ENCODE data around the gene SLC4A7. TPM values are rescaled to one million over a fixed set of nuclear protein-coding genes. Genes with fewer than 3 reads are reported as not detected.
"Not testable (repeated sequence)": the region's sequence is repeated elsewhere in the genome, so short reads cannot be mapped to it uniquely, and the experiment has no call there.

The SLC4A7 gene
- total RNA-seq (2014; rRNA removed; shearing (Covaris generic)) = 73.4 and 81.6 TPM in 2 replicates
- 22.9 and 25.5 TPM in 2 replicates for polyA plus RNA-seq (2016; fragmentation: Nextera tagmentation; extraction: Ambion mirVana)

DNA sequence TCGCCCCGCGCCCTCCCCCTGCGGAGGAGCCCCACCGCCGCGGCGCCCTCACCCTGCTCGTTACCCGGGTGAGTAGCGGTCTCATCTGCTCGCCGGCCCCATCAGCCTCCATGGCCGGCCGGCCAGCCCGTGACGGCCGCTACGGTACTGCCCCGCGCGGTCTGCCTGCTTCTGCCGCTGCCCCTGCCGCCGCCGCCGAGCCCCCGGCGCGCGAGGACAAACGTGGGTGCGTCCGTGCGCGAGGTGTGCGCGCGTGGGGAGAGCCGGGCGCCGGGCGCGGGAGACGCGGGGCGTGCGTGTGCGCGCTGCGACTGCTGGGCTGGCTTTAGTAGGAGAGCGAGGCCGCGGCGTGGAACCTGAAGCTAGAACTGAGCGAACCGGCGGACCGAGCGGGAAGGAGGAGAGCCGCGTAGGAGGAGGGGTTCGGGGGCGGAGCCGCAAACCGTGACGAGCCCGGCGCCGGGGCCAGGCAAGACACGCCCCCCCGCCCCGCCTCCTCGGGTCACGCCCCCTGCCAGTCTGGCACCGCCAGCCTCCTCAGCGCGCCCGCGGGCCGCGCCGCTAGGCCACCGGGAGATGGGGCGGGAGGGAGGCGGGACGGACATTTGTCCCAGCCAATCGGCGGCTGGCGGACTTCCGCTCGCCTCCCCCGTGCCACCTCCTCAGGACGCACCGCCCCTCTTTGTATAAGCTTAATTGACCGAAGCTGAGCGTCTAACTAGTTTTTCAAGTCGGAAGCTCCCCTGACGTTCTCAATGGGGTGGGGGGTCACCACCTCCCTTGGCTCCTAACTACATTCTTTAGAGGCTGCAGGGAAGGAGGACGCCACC lies at the start of gene SLC4A7:
TSS of gene SLC4A7 (minus strand) at position 370 of the 830 bp plus-strand sequence. CDS start at position 112, 258 bp downstream.
- H3K9ac ChIP-seq = peak within 1 kb of the TSS; percentile 89
- H3K79me2 ChIP-seq (ENCODE audit: insufficient read depth) = peaks cover 44% of the 10 kb centered on the region
- H3K9me3 ChIP-seq (ENCODE audit: low read depth) = no peaks in the 10 kb centered on the region
- peak within 1 kb of the TSS; percentile 79 for H2AFZ ChIP-seq
- peak within 1 kb of the TSS; percentile 94 for H3K4me3 ChIP-seq
- H3K4me2 ChIP-seq (ENCODE audit: unreplicated experiment) = peak within 1 kb of the TSS; percentile 96
- in situ Hi-C loops (cut with MboI) = loop anchor here (25.0 kb wide), 1 partner anchor 178 kb away; no protein-coding TSS in a partner anchor
- H3F3A ChIP-seq (ENCODE audit: insufficient read depth) = peaks cover 34% of the 10 kb centered on the region
- WGBS, 2 experiments (ENCODE audit: low coverage in 1 of 2, low lambda C conversion rate in 2 of 2, missing lambda C conversion rate in 2 of 2) = 0 to 1% methylated on average over 24 to 83 of the region's 100 CpGs
- H3K4me1 ChIP-seq (ENCODE audit: insufficient read depth) = peaks cover 33% of the 10 kb centered on the region
- H3K36me3 ChIP-seq (ENCODE audit: low read depth) = 0 out of 2 replicates have a peak, but pooled peaks cover 6% of the 10 kb centered on the region
- peak within 1 kb of the TSS; percentile 73 for H3K27ac ChIP-seq
- no peaks in the 10 kb centered on the region for H3K9me2 ChIP-seq (ENCODE audit: insufficient read depth)
- no peaks in the 10 kb centered on the region; the same call in 1 of the 2 replicates for H4K20me1 ChIP-seq (ENCODE audit: insufficient read depth)
- TF ChIP-seq EZH2 (IDR thresholded peaks at IDR 0.05; ENCODE audit: insufficient read depth, poor library complexity, severe bottlenecking) (no peak), EZH2phosphoT487 (IDR thresholded peaks at IDR 0.05; ENCODE audit: insufficient read depth, low read depth) (no peak)
- H3K27me3 ChIP-seq (replicated peaks; ENCODE audit: insufficient read depth) = no peaks in the 10 kb centered on the region
- DNase-seq = peak; percentile 98

DNA sequence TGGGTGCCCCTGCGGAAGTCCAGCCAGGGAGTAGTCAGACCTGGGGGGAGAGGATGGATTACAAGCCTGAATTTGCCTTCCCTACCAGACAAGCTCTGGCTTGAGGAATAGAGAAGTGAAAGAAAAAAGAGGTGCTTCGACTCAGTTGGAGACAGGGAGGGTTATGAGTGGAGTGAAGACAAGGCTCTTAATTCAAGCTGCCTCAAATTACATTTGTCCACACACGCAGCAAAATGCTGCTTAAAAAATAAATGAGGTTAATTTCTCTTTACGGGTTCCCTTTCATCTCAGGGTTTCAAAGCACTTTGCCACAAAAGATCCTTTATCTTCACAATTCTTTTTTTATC lies 49.0 kb upstream of the SLC4A7 start:
- WGBS, 2 experiments (ENCODE audit: low coverage in 1 of 2, low lambda C conversion rate in 2 of 2, missing lambda C conversion rate in 2 of 2) = 30 to 32% methylated on average over 4 of the region's 4 CpGs
- Histone ChIP-seq H3K4me2 (ENCODE audit: unreplicated experiment) (peak overlapping the region; percentile 55), H3K9me3 (ENCODE audit: low read depth) (no peaks in the 10 kb centered on the region), H3K4me1 (ENCODE audit: insufficient read depth) (peaks cover 41% of the 10 kb centered on the region), H3K4me3 (peak overlapping the region; percentile 2; the same call in 1 of the 2 replicates), H3K9ac (peak overlapping the region; percentile 65), H3K27me3 (replicated peaks; ENCODE audit: insufficient read depth) (no peaks in the 10 kb centered on the region), H3K36me3 (ENCODE audit: low read depth) (no peaks in the 10 kb centered on the region), H2AFZ (peak overlapping the region; percentile 52), H3K27ac (peak overlapping the region; percentile 91), H4K20me1 (ENCODE audit: insufficient read depth) (no peaks in the 10 kb centered on the region), H3K9me2 (ENCODE audit: insufficient read depth) (no peaks in the 10 kb centered on the region), H3F3A (ENCODE audit: insufficient read depth) (peaks cover 39% of the 10 kb centered on the region), H3K79me2 (ENCODE audit: insufficient read depth) (no peaks in the 10 kb centered on the region)
- in situ Hi-C loops (cut with MboI) = no loop called here
- peak; percentile 40 for DNase-seq
- TF ChIP-seq EZH2phosphoT487 (IDR thresholded peaks at IDR 0.05; ENCODE audit: insufficient read depth, low read depth) = no peak

DNA sequence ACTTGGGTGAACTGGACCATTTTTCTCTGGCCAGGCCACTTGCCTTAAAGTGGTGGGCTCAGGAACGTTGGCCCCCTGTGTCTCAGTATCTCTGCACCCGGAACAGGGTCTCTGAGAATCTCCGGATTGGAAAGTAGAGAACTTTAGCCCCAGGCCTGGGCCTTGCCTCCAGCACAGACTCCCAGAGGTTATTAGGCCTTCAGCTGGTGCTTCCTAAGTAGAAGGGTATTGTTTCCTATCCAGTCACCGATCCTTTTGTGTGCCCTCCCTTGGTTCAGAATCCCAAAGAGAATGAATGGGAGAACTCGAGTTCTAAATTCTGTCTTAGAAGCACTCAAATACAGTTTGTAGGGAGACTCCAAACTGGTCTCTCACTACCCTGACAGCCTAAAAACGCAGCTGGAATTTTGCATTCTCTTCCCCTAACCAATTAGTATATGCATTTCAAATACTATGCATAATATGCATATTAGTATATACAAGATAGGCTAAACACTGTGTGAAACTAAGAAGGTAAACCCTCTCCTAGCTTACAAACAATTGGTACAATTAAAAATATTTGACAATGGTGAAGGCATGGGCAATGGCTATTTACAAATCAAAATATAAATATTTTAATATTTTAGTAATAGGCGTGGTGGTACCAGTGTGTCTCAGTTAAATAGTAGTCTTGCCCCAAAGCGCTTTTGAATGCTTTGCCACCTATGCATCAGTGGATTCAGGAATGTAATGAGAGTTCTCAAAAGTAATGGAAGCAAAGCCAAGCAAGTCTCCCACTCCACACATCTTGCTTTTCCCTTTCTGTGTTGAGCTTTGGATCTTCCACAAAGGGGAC lies 48.5 kb upstream of the SLC4A7 start:
- H3K9me3 ChIP-seq (ENCODE audit: low read depth) = no peaks in the 10 kb centered on the region
- H4K20me1 ChIP-seq (ENCODE audit: insufficient read depth) = no peaks in the 10 kb centered on the region
- 91 to 92% methylated on average over 8 of the region's 8 CpGs for WGBS, 2 experiments (ENCODE audit: low coverage in 1 of 2, low lambda C conversion rate in 2 of 2, missing lambda C conversion rate in 2 of 2)
- peaks cover 41% of the 10 kb centered on the region for H3K4me1 ChIP-seq (ENCODE audit: insufficient read depth)
- H3K27ac ChIP-seq = peak overlapping the region; percentile 91
- in situ Hi-C loops (cut with MboI) = no loop called here
- H3K9ac ChIP-seq = peak overlapping the region; percentile 65
- no peaks in the 10 kb centered on the region for H3K9me2 ChIP-seq (ENCODE audit: insufficient read depth)
- H3K36me3 ChIP-seq (ENCODE audit: low read depth) = no peaks in the 10 kb centered on the region
- H3K27me3 ChIP-seq (replicated peaks; ENCODE audit: insufficient read depth) = no peaks in the 10 kb centered on the region
- TF ChIP-seq EZH2 (IDR thresholded peaks at IDR 0.05; ENCODE audit: insufficient read depth, poor library complexity, severe bottlenecking) (no peak), EZH2phosphoT487 (IDR thresholded peaks at IDR 0.05; ENCODE audit: insufficient read depth, low read depth) (no peak)
- H3F3A ChIP-seq (ENCODE audit: insufficient read depth) = peaks cover 39% of the 10 kb centered on the region
- peak overlapping the region; percentile 2; the same call in 1 of the 2 replicates for H3K4me3 ChIP-seq
- H2AFZ ChIP-seq = peak overlapping the region; percentile 52
- H3K79me2 ChIP-seq (ENCODE audit: insufficient read depth) = no peaks in the 10 kb centered on the region
- DNase-seq = no peak
- H3K4me2 ChIP-seq (ENCODE audit: unreplicated experiment) = peak overlapping the region; percentile 55

DNA sequence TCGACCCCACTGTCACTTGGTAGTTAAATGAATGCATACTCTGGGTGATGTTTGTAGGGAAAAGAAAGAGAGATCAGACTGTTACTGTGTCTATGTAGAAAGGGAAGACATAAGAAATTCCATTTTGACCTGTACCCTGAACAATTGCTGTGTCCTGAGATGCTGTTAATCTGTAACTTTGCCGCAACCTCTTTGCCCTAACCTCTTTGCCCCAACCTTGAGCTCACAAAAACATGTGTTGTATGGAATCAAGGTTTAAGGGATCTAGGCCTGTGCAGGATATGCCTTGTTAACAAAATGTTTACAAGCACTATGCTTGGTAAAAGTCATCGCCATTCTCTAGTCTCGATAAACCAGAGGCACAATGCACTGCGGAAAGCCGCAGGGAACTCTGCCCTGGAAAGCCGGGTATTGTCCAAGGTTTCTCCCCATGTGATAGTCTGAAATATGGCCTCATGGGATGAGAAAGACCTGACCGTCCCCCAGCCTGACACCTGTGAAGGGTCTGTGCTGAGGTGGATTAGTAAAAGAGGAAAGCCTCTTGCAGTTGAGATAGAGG lies 47.1 kb upstream of the SLC4A7 start:
- H3K36me3 ChIP-seq (ENCODE audit: low read depth); in situ Hi-C loops (cut with MboI); DNase-seq; H3K9me3 ChIP-seq (ENCODE audit: low read depth); H3K27me3 ChIP-seq (replicated peaks; ENCODE audit: insufficient read depth); H3K4me2 ChIP-seq (ENCODE audit: unreplicated experiment); H3K9ac ChIP-seq; H3K4me3 ChIP-seq; H4K20me1 ChIP-seq (ENCODE audit: insufficient read depth); H3K27ac ChIP-seq; H3K9me2 ChIP-seq (ENCODE audit: insufficient read depth); H3K79me2 ChIP-seq (ENCODE audit: insufficient read depth); H2AFZ ChIP-seq: not testable (repeated sequence)
- peaks cover 34% of the 10 kb centered on the region for H3K4me1 ChIP-seq (ENCODE audit: insufficient read depth)
- peaks cover 33% of the 10 kb centered on the region for H3F3A ChIP-seq (ENCODE audit: insufficient read depth)
- 98 to 99% methylated on average over 8 of the region's 8 CpGs for WGBS, 2 experiments (ENCODE audit: low coverage in 1 of 2, low lambda C conversion rate in 2 of 2, missing lambda C conversion rate in 2 of 2)
